Heart left ventricle (tissue), 13 donors: ENCODE data around the gene KRT76.

Experiments
- CTCF ChIP-seq, 12 donors: fragments of 200-600 bp; sonication (generic) in 4 of 12; IDR thresholded peaks; one replicate each; pipeline versions ENCODE4 v1.5.0 to v1.8.0; 2018 to 2022; ENCODE audit warnings: antibody characterized with exemption in 12 of 12, mild to moderate bottlenecking in 5 of 12
- POLR2A ChIP-seq, 2 donors: fragments of 450-650 bp; IDR thresholded peaks; one replicate each; pipeline ENCODE4 v1.6.1; 2017; ENCODE audit warnings: antibody characterized with exemption in 2 of 2, mild to moderate bottlenecking in 2 of 2, moderate library complexity in 2 of 2
- donor health status: ischemic (EF 13 %, LVEDD 7.1; RV severe dilation, severe dysfunction).
- donor health status: DM: no; HTN: yes; CAD: no.
- donor health status: DM: no; HTN: no; CAD: no.
- donor health status: ischemic (EF 25% LVEDD 6.9; RV normal size, moderate dysfunction).
- donor health status: ischemic (EF 25% LVEDD 5.7; RV mildly dilated, moderate dysfunction).
- donor health status: ischemic (EF 35%, LVEDD 5.7; RV mildly dilated, moderate dysfunction).
- donor health status: nonischemic (EF 11% LVEDD 7.7; RV severe dilation, severe dysfunction).
- donor health status: DM: yes; HTN: yes; CAD: no.
- donor health status: PGD.
- donor health status: ischemic (EF 29% LVEDD 5.4; RV normal size, mild dysfunction).
- donor health status: nonischemic (EF 23%, LVEDD 6.1; RV moderate dilation, normal function).

GRCh38 chr12:52815161-52815560, 38.0 kb upstream of the KRT76 start:
- TF ChIP-seq CTCF (IDR thresholded peaks at IDR 0.05) (no peak), POLR2A (IDR thresholded peaks at IDR 0.05) (no peak)
